ACC112 (cell line): ENCODE measurements around the gene PTPRN2.
A peak's percentile ranks its signal among the peaks of the same experiment; 100 is the strongest.
"Not testable (repeated sequence)": the region's sequence is repeated elsewhere in the genome, so short reads cannot be mapped to it uniquely, and the experiment has no call there.

Experiments used
- H2AFZ ChIP-seq: fragments of 200-600 bp; sonication (generic); one replicate; pipeline ENCODE4 v1.6.0; 2017; ENCODE audit warnings: antibody characterized with exemption, low read length; ENCODE audit not compliant: unreplicated experiment
- H3K27ac ChIP-seq: fragments of 200-600 bp; sonication (generic); 2 replicates; pipeline ENCODE4 v1.5.1; 2014; ENCODE audit warnings: low read depth, mild to moderate bottlenecking, antibody characterized with exemption, low read length, moderate library complexity
- H3K27me3 ChIP-seq: fragments of 200-600 bp; sonication (generic); 2 replicates; pipeline ENCODE4 v1.6.1; 2014; ENCODE audit warnings: mild to moderate bottlenecking, antibody characterized with exemption, low read length, moderate library complexity, mixed read lengths; ENCODE audit not compliant: insufficient read depth
- H3K36me3 ChIP-seq: fragments of 200-600 bp; sonication (generic); 2 replicates; pipeline ENCODE4 v1.6.1; 2016; ENCODE audit warnings: mild to moderate bottlenecking, antibody characterized with exemption, low read length, moderate library complexity, mixed read lengths; ENCODE audit not compliant: insufficient read depth
- H3K4me1 ChIP-seq: fragments of 200-600 bp; sonication (generic); one replicate; pipeline ENCODE4 v1.6.1; 2016; ENCODE audit warnings: low read length, mixed read lengths; ENCODE audit not compliant: insufficient read depth, unreplicated experiment, control insufficient read depth
- H3K4me3 ChIP-seq: fragments of 200-600 bp; sonication (generic); 2 replicates; pipeline ENCODE4 v1.5.1; 2014; ENCODE audit warnings: mild to moderate bottlenecking, low read depth, low read length
- H3K79me2 ChIP-seq: fragments of 200-600 bp; sonication (generic); one replicate; pipeline ENCODE4 v1.6.0; 2016; ENCODE audit warnings: low read length; ENCODE audit not compliant: control insufficient read depth, unreplicated experiment, insufficient read depth

The PTPRN2 gene

GRCh38 chr7:158587162-158588084, at the start of gene PTPRN2:
Gene PTPRN2, minus strand, starts transcription at chr7:158587823.
- no peak within 1 kb of the TSS for H2AFZ ChIP-seq
- H3K4me1 ChIP-seq, result no peaks in the 10 kb centered on the region
- H3K36me3 ChIP-seq, result no peaks in the 10 kb centered on the region
- H3K27ac ChIP-seq, result no peak within 1 kb of the TSS
- H3K4me3 ChIP-seq, result peak within 1 kb of the TSS; percentile 53; the same call in 1 of the 2 replicates
- peaks cover 75% of the 10 kb centered on the region for H3K27me3 ChIP-seq
- no peaks in the 10 kb centered on the region for H3K79me2 ChIP-seq

DNA sequence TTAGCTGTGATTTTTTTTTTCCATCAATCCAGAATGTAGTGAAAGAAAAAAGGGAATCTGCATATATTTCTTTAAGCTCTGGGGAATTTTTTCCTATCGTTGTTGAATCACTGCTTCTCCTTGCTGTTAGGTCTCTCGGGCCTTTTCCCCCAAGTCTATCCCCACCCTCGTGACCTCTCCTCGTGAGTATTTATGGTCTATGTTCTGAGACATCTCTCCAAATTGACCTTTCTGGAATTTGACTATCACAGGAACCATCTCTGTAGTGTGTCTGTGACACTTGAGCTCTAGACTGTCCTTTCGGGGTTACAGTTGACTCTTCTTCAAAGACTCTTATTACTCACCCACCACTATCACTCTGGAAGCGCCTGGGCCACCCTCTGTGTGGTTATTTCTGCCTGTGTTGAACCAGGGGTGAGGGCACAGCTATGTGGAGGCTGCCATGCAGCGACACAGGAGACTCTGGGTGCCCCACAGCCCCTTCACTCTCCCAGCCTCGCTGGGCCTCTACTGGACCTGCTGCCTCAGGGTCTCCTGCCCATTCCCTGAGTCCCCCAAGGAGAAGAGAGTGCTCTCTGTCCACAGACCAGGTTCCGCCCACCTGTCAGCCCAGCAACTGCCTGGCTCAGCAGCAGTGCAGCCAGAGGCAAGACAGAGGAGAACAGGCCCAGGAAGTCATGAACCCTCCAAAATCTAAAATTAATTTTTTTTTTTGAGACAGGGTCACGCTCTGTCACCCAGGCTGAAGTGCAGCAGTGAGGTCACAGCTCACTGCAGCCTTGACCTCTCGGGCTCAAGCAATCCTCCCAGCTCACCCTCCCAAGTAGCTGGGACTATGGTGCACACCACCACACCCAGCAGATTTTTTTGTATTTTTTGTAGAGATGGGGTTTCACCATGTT, 45.7 kb upstream of the PTPRN2 start:
- no peak overlapping the region for H3K27ac ChIP-seq

GRCh38 chr7:158631574-158632195, 44.1 kb upstream of the PTPRN2 start:
- Histone ChIP-seq H3K4me1 (peaks cover 5% of the 10 kb centered on the region), H3K4me3 (no peak overlapping the region), H2AFZ (no peak overlapping the region), H3K27ac (0 out of 2 replicates have a peak overlapping the region, but pooled peaks have one; percentile 0), H3K36me3 (peaks cover 19% of the 10 kb centered on the region), H3K27me3 (no peaks in the 10 kb centered on the region), H3K79me2 (no peaks in the 10 kb centered on the region)

More for the DNA sequence above, 45.7 kb upstream of the PTPRN2 start:
- H3K36me3 ChIP-seq, result peaks cover 21% of the 10 kb centered on the region
- H2AFZ ChIP-seq, result no peak overlapping the region
- no peaks in the 10 kb centered on the region for H3K27me3 ChIP-seq
- peaks cover 5% of the 10 kb centered on the region for H3K4me1 ChIP-seq
- H3K4me3 ChIP-seq, result no peak overlapping the region
- H3K79me2 ChIP-seq, result no peaks in the 10 kb centered on the region

GRCh38 chr7:158626289-158626688, 38.7 kb upstream of the PTPRN2 start:
- H3K79me2 ChIP-seq, H3K27ac ChIP-seq, H2AFZ ChIP-seq, H3K4me3 ChIP-seq, H3K27me3 ChIP-seq, H3K4me1 ChIP-seq: not testable (repeated sequence)
- peaks cover 19% of the 10 kb centered on the region for H3K36me3 ChIP-seq

DNA sequence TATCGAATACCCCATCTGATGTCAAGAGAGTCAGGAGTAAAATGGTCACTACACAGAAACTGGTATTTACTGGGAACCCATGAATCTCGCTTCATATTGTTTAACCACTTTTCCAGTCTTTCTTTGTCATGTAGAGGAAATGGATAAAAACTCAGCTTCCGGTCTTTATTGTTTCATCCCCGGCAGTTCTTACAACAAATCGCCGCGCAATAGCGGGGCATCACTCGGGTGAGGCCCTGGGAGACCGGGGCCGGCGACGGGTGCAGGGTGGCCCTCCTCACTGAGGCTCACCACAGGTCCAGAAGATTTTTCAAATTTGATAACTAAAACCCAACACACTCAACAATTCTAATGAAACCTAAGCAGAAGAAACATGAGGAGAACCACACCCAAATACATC, 35.6 kb upstream of the PTPRN2 start:
- 0 out of 2 replicates have a peak, but pooled peaks cover 3% of the 10 kb centered on the region for H3K36me3 ChIP-seq
- no peak overlapping the region for H3K4me3 ChIP-seq
- no peak overlapping the region for H2AFZ ChIP-seq

DNA sequence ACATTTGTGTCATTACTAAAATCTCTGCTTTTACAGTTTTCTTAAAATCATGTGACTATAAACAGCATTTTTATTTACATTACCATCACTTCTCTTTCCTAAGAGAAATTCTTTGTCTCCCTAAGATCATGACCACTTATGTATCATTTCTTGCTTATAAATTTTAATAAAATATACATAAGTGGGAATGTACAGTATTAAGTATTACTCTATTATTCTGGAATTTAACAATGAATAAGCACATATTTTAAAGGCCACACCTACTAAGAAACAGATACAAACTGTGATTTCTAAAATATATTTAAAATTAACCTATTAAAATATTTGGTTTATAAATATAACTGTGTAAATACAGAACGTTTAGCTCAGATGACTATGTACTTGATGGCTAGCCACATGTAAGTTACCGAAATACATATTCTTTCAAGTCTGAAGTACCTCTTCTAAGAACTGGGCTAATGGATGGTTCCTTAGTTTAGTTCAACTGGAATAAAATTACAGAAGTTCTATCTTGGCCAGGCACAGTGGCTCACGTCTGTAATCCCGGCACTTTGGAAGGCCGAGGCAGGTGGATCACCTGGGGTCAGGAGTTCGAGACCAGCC, 33.3 kb upstream of the PTPRN2 start:
- no peak overlapping the region for H3K4me3 ChIP-seq
- 0 out of 2 replicates have a peak, but pooled peaks cover 3% of the 10 kb centered on the region for H3K36me3 ChIP-seq
- H3K27ac ChIP-seq, result no peak overlapping the region
- H2AFZ ChIP-seq, result no peak overlapping the region
- H3K4me1 ChIP-seq, result no peaks in the 10 kb centered on the region
- peaks cover 2% of the 10 kb centered on the region for H3K79me2 ChIP-seq
- no peaks in the 10 kb centered on the region for H3K27me3 ChIP-seq

More for the DNA sequence above, 35.6 kb upstream of the PTPRN2 start:
- no peak overlapping the region for H3K27ac ChIP-seq
- no peaks in the 10 kb centered on the region for H3K27me3 ChIP-seq
- no peaks in the 10 kb centered on the region for H3K4me1 ChIP-seq
- H3K79me2 ChIP-seq, result peaks cover 2% of the 10 kb centered on the region

GRCh38 chr7:158620418-158620817, 32.8 kb upstream of the PTPRN2 start:
- H3K27me3 ChIP-seq, result no peaks in the 10 kb centered on the region
- no peaks in the 10 kb centered on the region for H3K4me1 ChIP-seq
- no peak overlapping the region for H3K27ac ChIP-seq
- no peak overlapping the region for H3K4me3 ChIP-seq
- H3K36me3 ChIP-seq, result 0 out of 2 replicates have a peak, but pooled peaks cover 3% of the 10 kb centered on the region
- H3K79me2 ChIP-seq, result peaks cover 2% of the 10 kb centered on the region
- H2AFZ ChIP-seq, result no peak overlapping the region

DNA sequence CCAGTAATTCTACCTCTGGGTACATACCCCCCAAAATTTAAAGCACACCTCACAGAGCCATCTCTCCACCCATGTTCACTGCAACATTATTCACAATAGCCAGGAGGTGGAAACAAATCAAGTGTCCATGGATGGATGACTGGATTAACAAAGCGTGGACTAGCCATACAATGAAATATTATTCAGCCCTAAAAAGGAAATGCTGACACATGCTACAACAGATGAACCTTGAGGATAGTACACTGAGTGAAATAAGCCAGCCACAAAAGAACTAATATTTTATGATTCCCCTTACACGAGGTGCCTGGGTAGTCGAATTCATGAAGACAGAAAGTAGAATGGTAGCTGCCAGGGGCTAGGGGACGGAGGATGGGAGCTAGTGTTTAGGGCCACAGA, 31.1 kb upstream of the PTPRN2 start:
- H3K4me1 ChIP-seq, result peaks cover 4% of the 10 kb centered on the region
- peaks cover 2% of the 10 kb centered on the region for H3K79me2 ChIP-seq
- no peaks in the 10 kb centered on the region for H3K27me3 ChIP-seq
- H2AFZ ChIP-seq, result no peak overlapping the region
- no peak overlapping the region for H3K4me3 ChIP-seq
- H3K36me3 ChIP-seq, result 0 out of 2 replicates have a peak, but pooled peaks cover 3% of the 10 kb centered on the region
- no peak overlapping the region for H3K27ac ChIP-seq

DNA sequence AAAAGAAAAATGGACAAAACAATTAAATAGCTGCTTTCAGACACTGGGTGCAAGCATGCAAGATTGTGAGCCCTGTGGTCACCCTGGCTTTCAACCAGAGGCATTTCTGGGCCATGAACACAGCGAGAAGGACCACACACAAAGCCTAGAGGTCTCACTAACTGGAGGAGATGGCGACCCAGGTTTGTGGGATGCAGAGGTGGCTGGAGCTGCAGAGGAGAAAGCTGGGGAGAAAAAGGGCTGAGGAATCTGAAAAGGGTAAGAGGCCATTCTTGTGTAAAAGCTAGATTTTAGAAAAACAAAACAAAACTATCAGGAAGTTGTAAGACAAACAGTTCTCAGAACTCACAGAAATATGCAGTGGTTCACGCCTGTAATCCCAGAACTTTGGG, 30.1 kb upstream of the PTPRN2 start:
- Histone ChIP-seq H3K4me1 (peaks cover 4% of the 10 kb centered on the region), H3K27me3 (no peaks in the 10 kb centered on the region), H2AFZ (no peak overlapping the region), H3K4me3 (no peak overlapping the region), H3K36me3 (0 out of 2 replicates have a peak, but pooled peaks cover 3% of the 10 kb centered on the region), H3K79me2 (peaks cover 2% of the 10 kb centered on the region), H3K27ac (no peak overlapping the region)

DNA sequence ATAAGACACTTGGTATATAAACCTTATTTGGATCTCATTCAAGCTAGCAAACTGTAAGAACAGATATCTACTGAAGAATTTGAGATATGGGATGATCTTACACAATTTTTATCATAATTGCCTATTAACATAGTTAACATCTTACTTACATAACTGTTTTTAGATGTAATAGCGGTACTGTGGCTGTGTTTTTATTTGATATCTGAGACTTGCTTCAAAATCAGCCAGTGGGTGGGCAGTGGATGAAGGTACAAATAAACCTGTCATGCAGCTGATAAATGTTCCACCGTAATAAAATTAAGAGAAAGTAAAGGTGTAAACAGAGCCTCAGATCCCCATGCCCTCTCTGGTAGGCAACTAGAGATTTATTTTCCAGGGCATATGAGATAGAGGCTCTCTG, 28.4 kb upstream of the PTPRN2 start:
- no peak overlapping the region for H3K4me3 ChIP-seq
- peaks cover 4% of the 10 kb centered on the region for H3K4me1 ChIP-seq
- 0 out of 2 replicates have a peak, but pooled peaks cover 3% of the 10 kb centered on the region for H3K36me3 ChIP-seq
- H3K27ac ChIP-seq, result no peak overlapping the region
- H3K27me3 ChIP-seq, result no peaks in the 10 kb centered on the region
- peaks cover 2% of the 10 kb centered on the region for H3K79me2 ChIP-seq
- no peak overlapping the region for H2AFZ ChIP-seq
